GM12878 (cell line): ENCODE results near the gene DRICH1. TPM values are rescaled to one million over a fixed set of nuclear protein-coding genes. Genes with fewer than 3 reads are reported as not detected.
"Not testable (repeated sequence)": the region's sequence is repeated elsewhere in the genome, so short reads cannot be mapped to it uniquely, and the experiment has no call there.

Experiments
- ATAC-seq: fragments of 200-7000 bp; cut with Tn5 transposase; 3 replicates; pipeline ENCODE4 v1.9.1; 2020; ENCODE audit warnings: mild to moderate bottlenecking, moderate library complexity
- BruUV-seq: library from RNA; stranded (reverse); fragments of 400-500 nt; replicated peaks from 2 replicates; lab custom pipeline; 2021; lab: Mats Ljungman, UMichigan
- CTCF ChIA-PET: fragments of 300-600 bp; sonication (Branson Sonifier 250); formaldehyde crosslinking; extraction: SDS; loops from one replicate; lab custom pipeline; 2021; ENCODE audit warnings: inconsistent platforms; lab: Yijun Ruan, JAX
- POLR2A ChIA-PET: fragments of 350-600 bp; formaldehyde crosslinking; extraction: SDS; loops from one replicate; lab custom pipeline; 2021; ENCODE audit warnings: inconsistent platforms; lab: Charles Lee
- RAD21 ChIA-PET: fragments of 300-600 bp; sonication (Branson Sonifier 250); formaldehyde crosslinking; loops from one replicate; lab custom pipeline; 2023; ENCODE audit warnings: antibody characterized with exemption; ENCODE audit not compliant: unreplicated experiment; lab: Charles Lee
- SMC1A ChIA-PET: fragments of 300-600 bp; sonication (Branson Sonifier 250); formaldehyde crosslinking; loops from one replicate; lab custom pipeline; 2023; ENCODE audit not compliant: unreplicated experiment, uncharacterized antibody; lab: Charles Lee
- DNase-seq: peaks from one replicate; pipeline ENCODE4 v3.0.0-alpha.2; 2011; ENCODE audit warnings: low read depth, low spot score
- FAIRE-seq: peaks from 3 replicates; lab custom pipeline; 2011; peaks lifted over from hg19 to GRCh38; lab: Jason Lieb, UNC
- H2AFZ ChIP-seq: 2 replicates; pipeline ENCODE4 v1.6.0; 2011; ENCODE audit warnings: low read depth, low read length, control low read depth; ENCODE audit not compliant: control insufficient read depth
- H3K27ac ChIP-seq: 2 replicates; pipeline ENCODE4 v1.5.1; 2011; ENCODE audit warnings: control low read depth; ENCODE audit not compliant: control insufficient read depth, insufficient read depth
- H3K27me3 ChIP-seq, 2 experiments: replicated peaks in 1 of 2; 2 replicates each; pipeline versions ENCODE4 v1.6.0 to v1.6.1; 2011; ENCODE audit warnings: low read length in 1 of 2; ENCODE audit not compliant: control insufficient read depth in 2 of 2, insufficient read depth in 2 of 2
- H3K36me3 ChIP-seq, 2 experiments: 2 replicates each; pipeline ENCODE4 v1.5.1; 2011; ENCODE audit warnings: low read length in 1 of 2; ENCODE audit not compliant: control insufficient read depth in 2 of 2, insufficient read depth in 2 of 2
- H3K4me1 ChIP-seq: 2 replicates; pipeline ENCODE4 v1.6.1; 2011; ENCODE audit warnings: mild to moderate bottlenecking, low read length, moderate library complexity, mixed read lengths; ENCODE audit not compliant: control insufficient read depth, insufficient read depth
- H3K4me2 ChIP-seq: 2 replicates; pipeline ENCODE4 v1.6.0; 2011; ENCODE audit warnings: control low read depth; ENCODE audit not compliant: control insufficient read depth, insufficient read depth
- H3K4me3 ChIP-seq: fragments of 200-600 bp; sonication (generic); 2 replicates; pipeline ENCODE4 v1.5.1; 2016
- H3K79me2 ChIP-seq: 2 replicates; pipeline ENCODE4 v1.6.0; 2011; ENCODE audit warnings: low read length; ENCODE audit not compliant: control insufficient read depth, insufficient read depth
- H3K9ac ChIP-seq: 2 replicates; pipeline ENCODE4 v1.8.0; 2011; ENCODE audit warnings: low read length, control low read depth, mixed read lengths; ENCODE audit not compliant: control insufficient read depth, insufficient read depth
- H3K9me3 ChIP-seq: replicated peaks from 3 replicates; pipeline ENCODE4 v1.5.1; 2011; ENCODE audit warnings: mild to moderate bottlenecking, low read length; ENCODE audit not compliant: control insufficient read depth, insufficient read depth
- H4K20me1 ChIP-seq: 2 replicates; pipeline ENCODE4 v1.6.0; 2011; ENCODE audit not compliant: control insufficient read depth, insufficient read depth
- WGBS: methylation state at CpG from one replicate; pipeline ENCODE4 v1.1.6; 2016; ENCODE audit warnings: low lambda C conversion rate; ENCODE audit not compliant: insufficient replicate concordance, insufficient coverage; ENCODE audit errors: missing lambda C conversion rate; 5-methylcytosine and 5-hydroxymethylcytosine counted together
- in situ Hi-C: fragments of 300-500 bp; cut with MboI; formaldehyde crosslinking; loops from 9 replicates; pipeline ENCODE4 v1.14.3; 2018; ENCODE audit warnings: mixed read lengths
- intact Hi-C: fragments of 100-400 bp; cut with micrococcal nuclease; formaldehyde crosslinking; loops from one replicate; pipeline ENCODE4 v1.14.2; 2022; ENCODE audit not compliant: unreplicated experiment
- polyA plus RNA-seq, 11 experiments: library from polyadenylated mRNA; depleted of rRNA in 4 of 11; unstranded in 6 of 11; stranded (reverse) in 5 of 11; fragments of >200 nt; fragmentation: Nextera tagmentation in 4 of 11; fragmentation: Illumina TruSeq in 1 of 11; extraction: Ambion mirVana in 4 of 11; extraction: Trizol in 1 of 11; gene quantifications; 1 replicate in 1 of 11; 2 replicates in 10 of 11; pipeline versions ENCODE4 v1.2.1 to v1.2.3, GENCODE V29; 2011 to 2016; ENCODE audit warnings: inconsistent platforms in 2 of 11, missing spikeins in 2 of 11, low read depth in 1 of 11
- total RNA-seq, 4 experiments: library from RNA; depleted of rRNA in 3 of 4; stranded (reverse); fragments of >200 nt in 3 of 4; fragmentation: Illumina TruSeq in 1 of 4; extraction: Trizol in 1 of 4; gene quantifications; 2 replicates each; pipeline versions ENCODE4 v1.2.1 to v1.2.3, GENCODE V29; 2013 to 2021

Gene DRICH1
- total and polyA plus RNA-seq, 10 of the 15 experiments (the other 5 are each of a cell fraction or from before 2014, with no cell fraction given) = not detected

GRCh38 chr22:23672307-23673049, 40.4 kb upstream of the DRICH1 start:
- peak; percentile 54 for FAIRE-seq
- CTCF ChIA-PET, DNase-seq, H3K4me3 ChIP-seq, H3K9me3 ChIP-seq, in situ Hi-C loops, H2AFZ ChIP-seq, H3K27ac ChIP-seq, H3K4me2 ChIP-seq, ATAC-seq, H3K27me3 ChIP-seq, H3K9ac ChIP-seq, H3K36me3 ChIP-seq, H3K4me1 ChIP-seq, intact Hi-C loops, RAD21 ChIA-PET, POLR2A ChIA-PET, H3K79me2 ChIP-seq, SMC1A ChIA-PET, BruUV-seq, H4K20me1 ChIP-seq: not testable (repeated sequence)
- WGBS = 86% methylated on average over 8 of the region's 8 CpGs

GRCh38 chr22:23671387-23671786, 39.3 kb upstream of the DRICH1 start:
- H3K79me2 ChIP-seq, H2AFZ ChIP-seq, H3K36me3 ChIP-seq, H3K4me3 ChIP-seq, SMC1A ChIA-PET, H3K9me3 ChIP-seq, H3K4me1 ChIP-seq, intact Hi-C loops, H3K27me3 ChIP-seq, CTCF ChIA-PET, RAD21 ChIA-PET, in situ Hi-C loops, H4K20me1 ChIP-seq, DNase-seq, H3K9ac ChIP-seq, ATAC-seq, POLR2A ChIA-PET, FAIRE-seq, H3K4me2 ChIP-seq, BruUV-seq, H3K27ac ChIP-seq: not testable (repeated sequence)
- WGBS = 71% methylated on average over 2 of the region's 4 CpGs
